Measurements from ENCODE around the gene TMEM198.

The TMEM198 gene, protein sequence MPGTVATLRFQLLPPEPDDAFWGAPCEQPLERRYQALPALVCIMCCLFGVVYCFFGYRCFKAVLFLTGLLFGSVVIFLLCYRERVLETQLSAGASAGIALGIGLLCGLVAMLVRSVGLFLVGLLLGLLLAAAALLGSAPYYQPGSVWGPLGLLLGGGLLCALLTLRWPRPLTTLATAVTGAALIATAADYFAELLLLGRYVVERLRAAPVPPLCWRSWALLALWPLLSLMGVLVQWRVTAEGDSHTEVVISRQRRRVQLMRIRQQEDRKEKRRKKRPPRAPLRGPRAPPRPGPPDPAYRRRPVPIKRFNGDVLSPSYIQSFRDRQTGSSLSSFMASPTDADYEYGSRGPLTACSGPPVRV

DNA sequence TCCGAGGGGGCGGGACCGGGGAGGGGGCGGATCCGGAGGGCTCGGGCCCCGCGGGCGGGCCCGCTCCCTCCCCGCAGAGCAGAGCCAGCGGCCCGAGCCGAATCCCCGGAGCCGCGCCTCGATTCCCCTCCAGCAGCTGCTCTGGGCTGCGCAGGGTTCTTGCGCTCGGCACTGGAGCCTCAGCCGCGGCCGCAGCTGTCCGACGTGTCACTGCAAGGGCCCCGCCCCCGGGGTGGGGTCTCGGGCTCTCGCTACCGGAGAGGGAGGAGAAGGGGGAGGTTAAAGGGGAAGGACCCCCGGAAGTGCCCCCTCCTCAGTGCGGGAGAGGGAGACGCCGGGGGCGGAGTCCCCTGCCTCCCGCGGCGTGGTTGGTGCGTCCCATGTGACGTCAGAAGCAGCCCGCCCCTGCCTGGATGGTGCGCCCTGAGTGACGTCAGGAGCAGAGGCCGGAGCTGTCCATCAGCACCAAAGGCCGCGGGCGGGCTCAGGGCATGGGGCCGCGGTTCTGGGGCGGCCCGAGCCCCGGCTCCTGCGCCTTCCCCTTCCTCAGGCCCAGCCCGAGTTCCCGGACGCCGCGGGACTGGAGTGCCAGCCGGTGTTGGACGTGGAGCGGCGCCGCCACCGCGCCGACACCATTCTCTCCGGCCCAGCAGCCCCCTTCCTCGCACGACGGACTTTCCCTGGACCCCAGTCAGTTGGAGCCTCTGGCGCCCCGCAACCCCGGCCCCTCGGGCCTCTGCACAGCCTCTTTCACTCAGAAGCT is at the start of gene TMEM198, which contains the start of gene CHPF:
TSS of gene TMEM198 (plus strand) at position 433 of the 763 bp plus-strand sequence. CDS start 700 bp downstream, outside the sequence.
TSS of gene CHPF (minus strand) at position 214 of the 763 bp plus-strand sequence. CDS start 271 bp downstream, outside the sequence.
- peak; percentile 96 for DNase-seq

DNA sequence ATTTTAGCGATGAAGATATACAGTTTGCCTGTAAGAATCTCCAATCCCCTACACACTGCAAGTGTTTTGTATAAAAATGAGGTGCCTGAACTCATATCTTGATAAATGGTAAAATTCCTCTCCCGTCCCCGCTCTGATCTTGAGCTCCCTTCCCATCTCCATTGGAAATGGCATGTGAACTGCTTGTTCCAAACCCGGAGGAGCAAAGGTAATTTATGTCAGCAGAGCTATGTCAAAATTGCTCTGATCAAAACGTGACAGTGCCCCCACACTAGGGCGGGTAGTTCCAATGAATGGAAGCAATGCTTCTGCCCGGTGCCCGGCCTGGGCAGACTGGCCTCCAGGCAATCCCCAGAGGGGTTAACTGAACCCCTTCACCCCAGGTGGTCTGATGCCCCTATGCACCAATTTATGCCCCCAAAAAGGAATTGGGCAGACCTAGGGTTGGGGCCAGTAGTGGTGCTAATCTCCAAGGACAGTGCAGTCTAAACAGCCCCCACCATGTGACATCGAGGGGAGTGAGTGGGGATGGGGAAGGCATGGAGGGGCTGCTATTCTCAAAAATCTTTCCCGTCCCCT is 48.8 kb upstream of the TMEM198 start:
- no peak for DNase-seq

DNA sequence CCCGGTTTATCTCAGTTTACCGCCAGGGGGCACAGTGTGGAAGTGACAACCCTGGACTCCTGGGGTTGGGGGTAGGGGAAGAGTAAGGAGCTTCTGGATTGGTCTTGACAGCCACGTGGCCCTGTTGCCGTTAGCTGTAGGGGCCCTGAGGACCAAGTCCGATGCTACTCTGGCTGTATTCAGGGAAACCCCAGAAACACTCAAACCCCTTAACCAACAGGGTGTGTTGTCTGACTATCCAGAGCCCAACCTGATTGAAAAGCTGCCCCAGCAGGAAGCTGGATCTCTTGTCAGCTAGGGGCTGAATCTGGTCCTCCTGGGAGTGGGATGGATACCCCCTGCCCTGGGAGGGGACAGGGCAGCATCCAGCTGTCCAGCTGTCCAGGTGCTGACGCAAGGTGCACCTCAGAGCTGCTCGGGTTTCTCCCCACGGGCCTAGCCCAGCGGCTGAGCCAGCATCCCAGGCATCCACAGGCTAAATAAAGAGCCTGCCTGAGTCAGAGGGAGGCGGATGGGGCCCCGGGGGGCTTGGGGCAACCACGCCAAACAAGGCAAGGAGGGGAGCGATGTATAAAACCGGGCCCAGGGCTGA is 48.2 kb upstream of the TMEM198 start:
- DNase-seq, result peak; percentile 69

DNA sequence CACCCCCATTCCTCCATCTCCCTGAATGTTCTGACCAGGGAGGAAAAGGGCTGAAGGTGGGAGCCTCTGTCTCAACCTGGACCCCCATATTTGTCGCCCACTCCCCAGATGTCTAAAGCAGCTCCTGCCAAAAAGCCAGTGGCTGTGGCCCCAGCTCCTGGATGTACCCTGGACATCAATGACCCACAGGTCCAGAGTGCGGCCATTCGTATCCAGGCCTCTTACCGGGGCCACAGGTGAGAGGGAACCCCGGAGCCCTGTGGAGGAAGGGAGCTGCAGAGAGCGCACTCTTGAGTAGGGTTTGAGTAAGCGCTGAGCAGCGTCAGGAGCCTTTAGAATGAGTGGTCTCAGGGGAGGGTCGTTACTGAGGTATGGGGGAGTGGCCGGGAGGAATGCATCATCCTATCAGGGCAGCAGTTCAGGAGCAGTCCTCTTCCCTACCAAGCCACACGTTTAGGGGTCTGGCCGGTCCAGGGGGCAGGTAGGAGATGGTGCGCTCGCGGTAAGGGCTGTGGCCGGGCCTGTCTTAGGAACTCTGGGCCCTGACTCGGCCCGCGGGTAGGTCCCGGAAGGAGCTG is 47.5 kb upstream of the TMEM198 start:
- DNase-seq, result no peak

DNA sequence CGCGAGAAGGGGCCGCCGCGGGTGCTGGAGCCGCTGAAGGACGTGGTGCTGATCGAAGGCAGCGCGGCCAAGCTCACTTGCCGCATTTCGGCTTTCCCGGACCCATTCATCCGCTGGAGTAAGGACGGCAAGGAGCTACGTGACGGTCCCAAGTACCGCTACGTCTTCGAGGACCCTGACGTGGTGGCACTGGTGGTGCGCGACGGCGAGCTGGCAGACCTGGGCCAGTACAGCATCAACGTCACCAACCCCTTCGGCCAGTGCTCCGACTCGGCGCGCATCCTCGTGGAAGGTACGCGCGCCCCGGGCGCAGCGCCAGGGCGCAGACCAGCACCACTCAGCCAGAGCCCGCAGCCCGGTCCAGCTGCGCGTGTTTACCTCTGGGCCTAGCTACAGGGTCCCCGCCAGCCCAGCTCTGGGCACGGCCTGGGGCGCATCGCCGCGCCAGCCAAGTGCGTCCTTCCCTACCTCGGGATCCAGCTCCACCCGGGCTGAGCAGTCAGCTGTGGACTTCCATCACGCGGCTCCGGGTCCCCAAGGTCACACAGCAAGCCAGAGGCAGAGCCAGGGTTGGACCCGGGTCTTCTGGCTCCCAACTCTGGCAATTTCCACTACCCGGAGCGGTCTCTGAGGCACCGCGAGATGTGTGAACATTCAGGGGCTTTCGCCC is 46.9 kb upstream of the TMEM198 start:
- no peak for DNase-seq

DNA sequence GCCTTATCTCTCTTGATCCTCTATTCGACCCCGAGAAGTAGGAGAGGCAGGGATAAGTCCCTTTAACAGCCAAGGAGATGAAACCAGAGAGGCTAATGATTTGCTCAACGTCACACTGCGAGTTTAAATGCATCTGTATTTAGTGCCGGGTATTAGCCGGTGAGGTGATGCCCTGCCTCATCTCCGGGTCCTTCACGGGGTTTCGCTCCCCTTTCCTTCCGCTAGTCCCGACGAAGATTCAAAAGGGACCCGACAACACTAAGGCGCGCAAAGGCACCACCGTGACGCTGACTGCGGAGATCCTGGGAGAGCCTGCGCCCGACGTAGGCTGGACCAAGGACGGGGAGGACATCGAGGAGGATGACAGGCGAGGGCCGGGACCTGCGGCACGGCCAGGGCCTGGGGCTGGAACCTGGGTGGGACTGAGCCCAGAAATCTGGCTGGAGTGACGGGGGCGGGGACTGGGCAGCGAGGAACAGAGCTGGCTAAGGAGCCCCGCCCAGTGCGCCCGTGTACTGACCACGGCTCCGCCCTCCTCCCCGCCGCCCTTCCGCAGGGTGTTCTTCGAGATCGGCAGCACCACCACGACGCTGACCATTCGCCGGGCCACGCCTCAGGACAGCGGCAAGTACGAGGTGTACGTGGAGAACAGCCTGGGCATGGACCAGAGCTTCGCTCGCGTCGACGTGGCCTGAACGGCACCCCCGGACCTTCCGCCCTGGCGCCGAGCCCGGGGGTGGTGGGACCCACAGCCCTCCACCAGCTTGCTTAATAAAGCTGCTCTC is 46.1 kb upstream of the TMEM198 start:
- DNase-seq, result no peak

DNA sequence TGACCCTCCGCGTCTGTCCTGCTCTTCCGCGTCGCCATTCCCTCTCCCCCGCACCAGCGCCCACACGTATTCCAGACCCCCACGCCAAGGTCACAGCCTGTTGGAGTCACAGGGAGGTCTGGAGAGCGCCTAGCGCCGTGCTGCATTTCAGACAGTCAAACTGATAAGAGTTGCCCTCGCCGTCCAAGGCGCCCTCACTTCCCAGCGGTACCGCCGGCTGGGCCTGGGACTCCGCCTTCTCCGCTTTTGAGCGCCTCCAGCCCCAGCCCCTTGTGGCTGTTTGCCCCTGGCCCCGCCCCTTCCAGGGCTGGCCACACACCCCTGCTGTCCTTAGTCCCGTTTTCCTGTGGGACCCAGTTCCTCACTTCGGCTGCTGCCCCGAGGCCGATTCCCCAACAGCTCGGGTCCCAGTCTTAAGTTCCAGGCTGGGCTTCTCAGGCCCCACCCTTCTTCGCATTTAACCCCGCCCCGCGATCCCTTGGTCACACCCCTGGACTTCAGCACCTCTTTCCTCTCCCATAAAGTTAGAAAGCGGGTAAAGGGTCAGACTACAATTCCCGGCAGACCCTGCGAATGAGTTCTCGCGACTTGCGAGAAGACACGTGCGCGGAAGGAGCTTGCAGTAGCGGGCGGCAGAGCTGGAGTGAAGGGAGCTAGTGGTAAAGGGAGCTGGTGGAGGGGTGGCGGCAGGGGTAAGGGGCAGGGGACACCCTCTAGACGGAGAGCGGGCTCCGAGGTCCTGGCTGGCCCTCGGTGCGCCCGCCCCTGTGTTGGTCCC is 45.4 kb upstream of the TMEM198 start, which contains the start of gene GMPPA:
TSS of gene GMPPA (plus strand) at position 612 of the 778 bp plus-strand sequence. CDS start 1,085 bp downstream, outside the sequence.
- DNase-seq, result peak; percentile 98

DNA sequence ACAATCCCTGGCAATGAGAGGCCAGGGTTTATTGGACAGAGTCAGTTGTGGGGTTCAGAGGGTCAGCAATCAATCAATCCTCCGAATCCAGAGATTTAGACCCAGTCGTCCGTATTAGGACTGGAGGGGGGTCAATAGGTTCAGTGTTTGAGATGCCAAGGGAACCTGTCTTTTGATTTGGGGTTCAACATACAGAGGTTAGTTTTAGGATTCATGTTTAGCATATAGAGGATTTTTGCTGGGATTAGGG is 44.8 kb upstream of the TMEM198 start:
- no peak for DNase-seq

DNA sequence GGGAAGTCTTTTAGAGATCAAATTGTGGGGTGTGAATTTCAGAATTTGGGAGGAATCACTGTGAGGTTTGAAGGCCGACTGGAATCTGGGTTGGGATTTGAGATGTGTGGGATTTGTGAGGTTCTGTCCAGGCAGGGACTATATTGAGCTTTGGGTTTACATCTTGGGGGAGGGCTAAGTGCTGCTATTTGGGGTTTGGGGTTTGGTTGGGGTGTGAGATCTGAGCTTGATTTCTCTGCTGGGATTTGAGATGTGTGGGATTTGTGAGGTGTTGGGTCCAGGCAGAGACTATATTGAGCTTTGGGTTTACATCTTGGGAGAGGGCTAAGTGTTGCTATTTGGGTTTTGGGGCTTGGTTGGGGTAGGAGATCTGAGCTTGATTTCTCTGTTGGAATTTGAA is 44.3 kb upstream of the TMEM198 start:
- no peak for DNase-seq

DNA sequence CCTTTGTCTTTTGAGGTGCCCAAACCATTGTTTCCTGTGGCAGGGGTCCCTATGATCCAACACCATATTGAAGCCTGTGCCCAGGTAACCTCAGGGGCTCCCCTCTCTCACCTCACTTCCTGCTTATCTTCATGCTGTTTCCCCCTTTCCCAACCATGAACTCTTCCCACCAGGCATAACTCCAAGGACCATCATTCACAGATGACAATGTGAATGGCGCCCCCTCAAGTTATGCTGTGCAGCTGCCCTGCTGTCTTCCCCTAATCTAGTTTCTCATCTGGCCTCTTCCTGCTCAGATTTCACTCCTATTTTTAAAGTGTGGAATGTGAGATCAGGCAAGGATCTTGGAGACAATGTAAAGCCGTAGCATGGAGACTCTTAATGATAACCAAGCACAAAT is 43.7 kb upstream of the TMEM198 start:
- peak; percentile 18 for DNase-seq

DNA sequence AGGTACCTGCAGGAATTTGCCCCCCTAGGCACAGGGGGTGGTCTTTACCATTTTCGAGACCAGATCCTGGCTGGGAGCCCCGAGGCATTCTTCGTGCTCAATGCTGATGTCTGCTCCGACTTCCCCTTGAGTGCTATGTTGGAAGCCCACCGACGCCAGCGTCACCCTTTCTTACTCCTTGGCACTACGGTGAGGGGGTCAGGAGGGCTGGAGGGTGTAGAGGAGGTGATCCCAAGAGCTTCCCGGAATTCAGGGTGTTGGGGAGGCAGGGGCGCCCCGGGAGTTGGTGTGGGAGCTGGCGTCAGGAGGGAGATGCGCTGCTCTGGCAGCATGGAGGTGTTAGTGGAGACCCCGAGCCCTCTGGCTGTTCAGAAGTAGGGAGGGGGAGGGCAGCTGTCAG is 42.0 kb upstream of the TMEM198 start:
- no peak for DNase-seq

DNA sequence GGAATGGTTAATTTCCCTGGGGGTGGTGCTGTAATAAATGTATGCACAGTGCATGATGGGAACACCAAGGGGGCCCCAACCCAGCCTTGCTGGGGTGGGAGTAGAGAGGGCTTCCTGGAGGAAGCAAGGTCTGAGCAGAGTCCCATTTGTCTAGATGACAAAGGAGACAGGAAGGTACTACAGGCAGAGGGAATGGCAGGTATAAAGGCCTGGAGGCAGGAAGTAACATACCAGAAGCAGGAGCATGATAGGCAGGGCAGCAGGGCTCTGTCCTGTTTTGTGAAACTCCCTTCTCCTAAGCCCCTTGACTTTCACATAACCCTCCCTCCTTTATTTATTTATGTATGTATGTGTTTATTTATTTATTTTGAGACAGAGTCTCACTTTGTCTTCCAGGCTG is 41.2 kb upstream of the TMEM198 start:
- DNase-seq, result no peak

DNA sequence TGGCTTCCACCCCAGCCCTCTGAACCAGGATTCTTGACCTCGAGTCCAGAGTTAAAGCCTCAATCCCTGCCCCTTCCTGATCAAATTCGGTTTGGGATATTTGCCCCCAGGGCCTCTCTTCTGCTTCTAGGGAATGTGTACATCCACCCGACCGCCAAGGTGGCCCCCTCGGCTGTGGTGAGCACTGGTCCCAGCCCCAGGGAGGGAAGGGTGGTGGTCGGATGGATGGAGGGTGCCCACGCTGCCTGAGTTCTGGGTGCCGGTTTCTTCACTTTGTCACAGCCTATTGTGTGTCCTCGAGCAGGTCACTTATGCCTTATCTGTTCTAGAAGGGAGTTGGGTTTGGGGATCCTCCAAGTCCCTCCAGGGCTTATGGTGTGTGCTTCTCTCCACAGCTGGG is 38.2 kb upstream of the TMEM198 start:
- no peak for DNase-seq

DNA sequence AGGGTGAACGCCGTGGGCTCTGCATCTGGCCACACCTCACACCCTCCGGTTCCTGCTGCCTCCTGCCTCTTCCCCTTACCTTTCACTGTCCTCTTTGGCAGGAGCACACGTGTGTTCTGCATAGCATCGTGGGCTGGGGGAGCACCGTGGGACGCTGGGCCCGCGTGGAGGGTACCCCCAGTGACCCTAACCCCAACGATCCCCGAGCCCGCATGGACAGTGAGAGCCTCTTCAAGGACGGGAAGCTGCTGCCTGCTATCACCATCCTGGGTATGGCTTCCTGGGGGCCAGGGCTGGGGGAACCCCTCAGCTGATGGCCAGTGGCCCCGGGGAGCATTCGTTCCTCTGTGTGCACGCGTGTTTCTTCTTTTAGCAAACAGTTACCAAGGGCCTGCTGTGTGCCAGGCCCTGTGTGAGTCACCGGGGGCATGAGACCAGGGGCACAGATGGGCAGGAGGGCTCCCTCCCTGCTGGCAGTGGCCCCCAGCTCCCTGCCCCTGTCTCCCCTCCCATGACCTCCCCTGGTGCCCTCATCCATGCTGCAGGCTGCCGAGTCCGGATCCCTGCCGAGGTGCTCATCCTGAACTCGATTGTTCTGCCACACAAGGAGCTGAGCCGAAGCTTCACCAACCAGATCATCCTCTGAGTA is 37.6 kb upstream of the TMEM198 start:
- DNase-seq, result no peak

DNA sequence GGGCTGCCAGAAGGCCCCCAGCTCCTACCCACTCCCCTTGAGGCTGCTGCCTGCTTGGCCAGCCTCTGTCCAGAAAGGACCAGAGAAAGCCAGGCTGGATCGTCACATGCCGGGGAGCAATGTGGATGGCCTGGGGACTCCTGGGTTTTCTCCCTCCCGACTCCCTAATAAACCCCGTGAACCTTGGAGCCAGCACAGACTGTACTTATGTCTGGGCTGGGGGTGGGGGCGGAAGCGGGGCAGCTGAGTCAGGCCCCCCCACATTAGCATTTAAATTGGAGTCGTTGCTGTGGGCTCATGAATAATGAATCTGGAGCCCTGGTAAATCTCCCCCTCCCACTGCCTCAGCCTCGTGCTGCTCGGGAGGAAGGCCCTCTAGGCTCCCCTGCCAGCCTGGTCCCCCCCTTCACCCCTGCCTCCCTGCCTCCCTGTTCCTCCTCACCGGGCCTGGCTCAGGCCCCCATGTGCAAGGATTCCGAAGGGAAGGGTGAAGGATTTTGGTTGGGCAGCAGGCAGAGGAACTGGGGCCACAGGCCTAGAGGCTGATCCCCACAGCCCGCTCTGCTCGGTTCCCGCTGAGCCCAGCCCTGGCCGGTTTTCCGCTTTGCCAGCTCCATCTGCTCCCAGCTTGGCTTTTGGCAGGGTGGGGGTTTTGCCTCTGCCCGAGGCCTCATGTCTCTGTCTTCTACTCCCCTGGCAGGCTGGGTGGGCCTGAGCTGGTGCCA is 36.9 kb upstream of the TMEM198 start:
- peak; percentile 93 for DNase-seq

DNA sequence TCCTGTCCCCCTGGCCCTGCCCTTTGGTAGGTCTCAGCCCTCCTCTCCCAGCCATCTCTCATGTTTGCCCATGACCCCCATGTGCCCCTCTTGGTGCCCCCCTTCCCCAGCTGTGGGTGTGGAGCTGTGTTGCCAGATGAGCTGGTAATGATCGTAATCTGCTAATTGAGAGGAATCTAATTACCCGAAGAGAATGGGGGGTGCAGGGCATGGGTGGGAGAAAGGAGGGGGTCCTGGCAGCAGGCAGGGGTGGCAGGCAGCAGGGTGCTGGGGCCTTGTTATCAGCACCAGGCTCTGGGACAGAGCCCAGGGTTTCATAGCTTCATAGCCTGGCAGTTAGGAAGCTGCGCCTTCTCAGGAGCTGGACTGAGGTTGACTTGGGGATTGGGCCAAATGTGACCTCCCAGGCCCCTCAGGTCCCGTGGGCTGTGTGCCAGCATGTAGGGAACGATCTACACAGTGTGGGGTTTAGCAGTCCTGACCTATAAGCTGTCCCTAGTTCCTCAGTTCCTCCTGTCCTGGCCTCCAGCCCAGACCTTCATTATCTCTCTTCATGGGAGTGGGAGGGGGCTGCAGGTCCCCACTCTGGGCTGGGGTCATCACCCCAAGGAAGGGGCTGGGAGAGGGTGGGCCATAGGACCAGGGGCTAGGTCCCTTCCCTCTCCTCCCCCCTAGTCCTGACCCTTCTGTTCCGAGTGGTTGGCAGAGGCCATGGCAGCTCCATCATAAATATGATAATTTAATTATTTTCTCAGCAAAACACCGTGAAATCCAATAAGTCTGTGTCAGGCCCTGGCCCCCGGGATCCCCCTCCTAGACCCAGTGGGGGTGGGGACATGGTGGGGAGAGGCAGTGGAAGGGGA is 36.0 kb upstream of the TMEM198 start:
- peak; percentile 85 for DNase-seq

DNA sequence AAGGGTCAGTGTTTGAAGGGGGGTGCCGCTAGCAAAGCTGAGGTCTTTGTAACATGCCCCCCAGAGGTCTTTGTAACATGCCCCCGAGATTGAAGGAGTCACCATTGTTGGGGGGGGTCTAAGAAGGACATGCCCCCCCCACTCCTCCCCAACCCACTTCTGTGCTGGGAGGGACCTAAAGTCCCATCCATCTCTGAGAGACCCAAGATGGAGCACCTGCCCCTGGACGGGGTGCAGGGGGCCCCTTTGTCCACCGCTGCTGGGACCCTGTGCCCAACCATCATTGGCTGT is 35.4 kb upstream of the TMEM198 start:
- no peak for DNase-seq

DNA sequence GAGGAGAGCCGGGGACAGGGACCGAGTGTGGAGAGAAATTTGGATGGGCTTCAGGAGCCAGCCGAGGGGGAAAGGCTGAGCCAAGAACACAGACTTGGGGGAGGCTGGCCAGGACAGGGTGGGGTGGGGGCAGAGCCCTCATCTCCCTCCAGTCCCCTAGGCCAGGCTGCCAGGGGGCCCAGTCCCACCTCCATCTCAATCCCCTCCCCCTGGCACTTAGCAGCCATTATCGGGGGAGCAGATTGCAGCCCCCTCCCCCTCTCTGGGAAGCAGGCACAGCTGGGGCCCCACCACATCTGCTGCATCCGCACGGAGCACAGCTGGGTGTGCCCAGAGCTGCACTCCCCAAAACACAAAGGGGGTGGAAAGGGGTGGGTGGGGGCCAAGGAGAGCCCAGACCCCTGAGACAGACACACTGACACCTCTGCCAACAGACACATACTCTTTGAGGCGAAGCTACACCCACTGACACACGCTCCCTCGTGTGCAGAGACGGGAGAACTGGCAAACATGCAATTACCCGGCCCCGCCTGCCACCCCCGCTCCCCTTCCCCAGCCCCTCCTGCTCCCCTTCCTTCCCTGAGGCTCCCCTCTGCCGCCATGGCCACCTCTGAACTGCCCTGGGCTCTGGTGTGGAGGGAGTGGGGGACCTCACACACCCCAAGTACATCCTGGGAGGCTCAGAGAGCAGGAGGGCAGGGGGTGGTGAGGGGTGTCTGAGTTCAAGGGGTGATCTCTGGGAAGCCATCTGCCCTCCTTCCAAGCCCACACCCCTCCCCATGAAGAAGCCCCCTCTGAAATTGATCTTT is 34.7 kb upstream of the TMEM198 start:
- peak; percentile 75 for DNase-seq
